CD4-positive, alpha-beta T cell treated with Interleukin-15 for 4 hours (primary cell): Measurements from ENCODE around the gene TSPAN13.
"Not testable (repeated sequence)": the region's sequence is repeated elsewhere in the genome, so short reads cannot be mapped to it uniquely, and the experiment has no call there.

ENCODE experiments used
- DNase-seq: peaks from one replicate; pipeline ENCODE4 v3.0.0-alpha.2; 2020; ENCODE audit warnings: low spot score

Gene TSPAN13

GRCh38 chr7:16741676-16742075, 11.9 kb upstream of the TSPAN13 start:
- DNase-seq: no peak

GRCh38 chr7:16742547-16742946, 11.0 kb upstream of the TSPAN13 start:
- no peak for DNase-seq

GRCh38 chr7:16743236-16743635, 10.3 kb upstream of the TSPAN13 start:
- DNase-seq: no peak

GRCh38 chr7:16744518-16745250, 8.9 kb upstream of the TSPAN13 start:
- DNase-seq: no peak

GRCh38 chr7:16745645-16746044, 7.9 kb upstream of the TSPAN13 start:
- no peak for DNase-seq

GRCh38 chr7:16747102-16747501, 6.5 kb upstream of the TSPAN13 start:
- no peak for DNase-seq

GRCh38 chr7:16753932-16754855, 639 bp downstream of the TSPAN13 start:
- DNase-seq: no peak

- no peak for DNase-seq
These were observed 1.3 kb downstream of the TSPAN13 start for GRCh38 chr7:16754856-16755317.

- DNase-seq: no peak
These were observed 1.8 kb downstream of the TSPAN13 start for GRCh38 chr7:16755397-16755796.

GRCh38 chr7:16758036-16758435, 4.5 kb downstream of the TSPAN13 start:
- no peak for DNase-seq

GRCh38 chr7:16758631-16759611, 5.4 kb downstream of the TSPAN13 start:
- DNase-seq: no peak

GRCh38 chr7:16759840-16760239, 6.3 kb downstream of the TSPAN13 start:
- DNase-seq: no peak

GRCh38 chr7:16762177-16762576, 8.6 kb downstream of the TSPAN13 start:
- no peak for DNase-seq

- no peak for DNase-seq
These were observed 11.4 kb downstream of the TSPAN13 start for GRCh38 chr7:16764942-16765341.

GRCh38 chr7:16765436-16765859, 11.9 kb downstream of the TSPAN13 start:
- DNase-seq: no peak

- not testable (repeated sequence) for DNase-seq
These were observed 16.4 kb downstream of the TSPAN13 start for GRCh38 chr7:16769994-16770393.

GRCh38 chr7:16770657-16771329, 17.2 kb downstream of the TSPAN13 start:
- DNase-seq: no peak

- DNase-seq: no peak
These were observed 19.8 kb downstream of the TSPAN13 start for GRCh38 chr7:16773326-16773725.

- DNase-seq: no peak
These were observed 20.3 kb downstream of the TSPAN13 start for GRCh38 chr7:16773884-16774283.

- DNase-seq: no peak
These were observed 20.7 kb downstream of the TSPAN13 start for GRCh38 chr7:16774294-16774693.

GRCh38 chr7:16774986-16775385, 21.4 kb downstream of the TSPAN13 start:
- DNase-seq: no peak
